ENCODE measurements around the gene SMG6. TPM values are rescaled to one million over a fixed set of nuclear protein-coding genes. Genes with fewer than 3 reads are reported as not detected.

SMG6 gene
- total and polyA plus RNA-seq, 2 of the 8 experiments (the other 6 are each of a cell fraction or from before 2014, with no cell fraction given), result 18.5 to 25.2 TPM

DNA sequence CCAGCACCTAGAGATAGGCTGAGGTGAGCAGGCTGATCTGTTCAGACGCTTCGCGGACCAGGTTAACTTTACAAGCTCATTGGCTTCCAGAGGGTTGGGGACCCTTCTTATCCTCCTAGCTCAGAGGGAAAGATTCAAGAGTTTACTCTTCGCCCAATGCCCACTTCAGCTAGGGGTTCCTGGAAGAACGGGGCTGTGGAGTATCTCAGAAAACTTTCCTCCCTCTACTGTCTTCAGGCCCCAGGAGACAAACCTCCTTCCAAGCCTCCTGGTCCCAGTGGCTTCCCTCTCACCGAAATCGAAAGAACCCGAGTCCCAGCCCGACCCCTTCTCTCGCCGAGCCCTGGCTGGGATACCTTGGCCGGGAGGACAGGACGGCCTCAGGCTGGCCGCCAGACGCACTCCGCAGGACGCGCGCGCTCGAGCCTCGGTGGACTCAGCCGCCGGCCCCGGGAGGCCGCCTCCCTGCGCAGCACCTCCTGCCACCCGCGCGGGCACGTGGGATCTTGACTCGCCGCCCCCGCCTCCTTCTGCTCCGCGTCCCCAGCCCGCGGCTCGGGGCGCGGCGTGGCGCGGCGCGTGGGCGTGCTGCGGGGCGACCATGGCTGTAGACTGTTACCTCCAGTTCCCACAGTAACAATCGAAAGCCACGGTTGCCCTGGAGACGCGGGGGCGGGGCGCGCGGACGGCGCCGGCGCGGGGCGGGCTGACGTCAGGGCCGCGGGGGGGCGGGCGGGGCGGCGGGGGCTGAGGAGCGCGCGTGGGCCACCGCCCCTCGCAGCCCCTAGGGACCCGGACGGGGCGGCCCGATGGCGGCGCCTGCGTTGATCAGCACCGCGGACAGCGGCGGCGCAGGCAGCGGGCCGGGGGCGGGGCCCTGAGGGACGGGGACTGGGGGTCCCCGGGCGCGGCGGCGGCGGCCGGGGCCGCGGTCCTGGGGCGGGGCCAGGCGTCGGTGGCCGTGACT is 254.0 kb downstream of the SMG6 start (continued):
- TF ChIP-seq, protein P1, sequence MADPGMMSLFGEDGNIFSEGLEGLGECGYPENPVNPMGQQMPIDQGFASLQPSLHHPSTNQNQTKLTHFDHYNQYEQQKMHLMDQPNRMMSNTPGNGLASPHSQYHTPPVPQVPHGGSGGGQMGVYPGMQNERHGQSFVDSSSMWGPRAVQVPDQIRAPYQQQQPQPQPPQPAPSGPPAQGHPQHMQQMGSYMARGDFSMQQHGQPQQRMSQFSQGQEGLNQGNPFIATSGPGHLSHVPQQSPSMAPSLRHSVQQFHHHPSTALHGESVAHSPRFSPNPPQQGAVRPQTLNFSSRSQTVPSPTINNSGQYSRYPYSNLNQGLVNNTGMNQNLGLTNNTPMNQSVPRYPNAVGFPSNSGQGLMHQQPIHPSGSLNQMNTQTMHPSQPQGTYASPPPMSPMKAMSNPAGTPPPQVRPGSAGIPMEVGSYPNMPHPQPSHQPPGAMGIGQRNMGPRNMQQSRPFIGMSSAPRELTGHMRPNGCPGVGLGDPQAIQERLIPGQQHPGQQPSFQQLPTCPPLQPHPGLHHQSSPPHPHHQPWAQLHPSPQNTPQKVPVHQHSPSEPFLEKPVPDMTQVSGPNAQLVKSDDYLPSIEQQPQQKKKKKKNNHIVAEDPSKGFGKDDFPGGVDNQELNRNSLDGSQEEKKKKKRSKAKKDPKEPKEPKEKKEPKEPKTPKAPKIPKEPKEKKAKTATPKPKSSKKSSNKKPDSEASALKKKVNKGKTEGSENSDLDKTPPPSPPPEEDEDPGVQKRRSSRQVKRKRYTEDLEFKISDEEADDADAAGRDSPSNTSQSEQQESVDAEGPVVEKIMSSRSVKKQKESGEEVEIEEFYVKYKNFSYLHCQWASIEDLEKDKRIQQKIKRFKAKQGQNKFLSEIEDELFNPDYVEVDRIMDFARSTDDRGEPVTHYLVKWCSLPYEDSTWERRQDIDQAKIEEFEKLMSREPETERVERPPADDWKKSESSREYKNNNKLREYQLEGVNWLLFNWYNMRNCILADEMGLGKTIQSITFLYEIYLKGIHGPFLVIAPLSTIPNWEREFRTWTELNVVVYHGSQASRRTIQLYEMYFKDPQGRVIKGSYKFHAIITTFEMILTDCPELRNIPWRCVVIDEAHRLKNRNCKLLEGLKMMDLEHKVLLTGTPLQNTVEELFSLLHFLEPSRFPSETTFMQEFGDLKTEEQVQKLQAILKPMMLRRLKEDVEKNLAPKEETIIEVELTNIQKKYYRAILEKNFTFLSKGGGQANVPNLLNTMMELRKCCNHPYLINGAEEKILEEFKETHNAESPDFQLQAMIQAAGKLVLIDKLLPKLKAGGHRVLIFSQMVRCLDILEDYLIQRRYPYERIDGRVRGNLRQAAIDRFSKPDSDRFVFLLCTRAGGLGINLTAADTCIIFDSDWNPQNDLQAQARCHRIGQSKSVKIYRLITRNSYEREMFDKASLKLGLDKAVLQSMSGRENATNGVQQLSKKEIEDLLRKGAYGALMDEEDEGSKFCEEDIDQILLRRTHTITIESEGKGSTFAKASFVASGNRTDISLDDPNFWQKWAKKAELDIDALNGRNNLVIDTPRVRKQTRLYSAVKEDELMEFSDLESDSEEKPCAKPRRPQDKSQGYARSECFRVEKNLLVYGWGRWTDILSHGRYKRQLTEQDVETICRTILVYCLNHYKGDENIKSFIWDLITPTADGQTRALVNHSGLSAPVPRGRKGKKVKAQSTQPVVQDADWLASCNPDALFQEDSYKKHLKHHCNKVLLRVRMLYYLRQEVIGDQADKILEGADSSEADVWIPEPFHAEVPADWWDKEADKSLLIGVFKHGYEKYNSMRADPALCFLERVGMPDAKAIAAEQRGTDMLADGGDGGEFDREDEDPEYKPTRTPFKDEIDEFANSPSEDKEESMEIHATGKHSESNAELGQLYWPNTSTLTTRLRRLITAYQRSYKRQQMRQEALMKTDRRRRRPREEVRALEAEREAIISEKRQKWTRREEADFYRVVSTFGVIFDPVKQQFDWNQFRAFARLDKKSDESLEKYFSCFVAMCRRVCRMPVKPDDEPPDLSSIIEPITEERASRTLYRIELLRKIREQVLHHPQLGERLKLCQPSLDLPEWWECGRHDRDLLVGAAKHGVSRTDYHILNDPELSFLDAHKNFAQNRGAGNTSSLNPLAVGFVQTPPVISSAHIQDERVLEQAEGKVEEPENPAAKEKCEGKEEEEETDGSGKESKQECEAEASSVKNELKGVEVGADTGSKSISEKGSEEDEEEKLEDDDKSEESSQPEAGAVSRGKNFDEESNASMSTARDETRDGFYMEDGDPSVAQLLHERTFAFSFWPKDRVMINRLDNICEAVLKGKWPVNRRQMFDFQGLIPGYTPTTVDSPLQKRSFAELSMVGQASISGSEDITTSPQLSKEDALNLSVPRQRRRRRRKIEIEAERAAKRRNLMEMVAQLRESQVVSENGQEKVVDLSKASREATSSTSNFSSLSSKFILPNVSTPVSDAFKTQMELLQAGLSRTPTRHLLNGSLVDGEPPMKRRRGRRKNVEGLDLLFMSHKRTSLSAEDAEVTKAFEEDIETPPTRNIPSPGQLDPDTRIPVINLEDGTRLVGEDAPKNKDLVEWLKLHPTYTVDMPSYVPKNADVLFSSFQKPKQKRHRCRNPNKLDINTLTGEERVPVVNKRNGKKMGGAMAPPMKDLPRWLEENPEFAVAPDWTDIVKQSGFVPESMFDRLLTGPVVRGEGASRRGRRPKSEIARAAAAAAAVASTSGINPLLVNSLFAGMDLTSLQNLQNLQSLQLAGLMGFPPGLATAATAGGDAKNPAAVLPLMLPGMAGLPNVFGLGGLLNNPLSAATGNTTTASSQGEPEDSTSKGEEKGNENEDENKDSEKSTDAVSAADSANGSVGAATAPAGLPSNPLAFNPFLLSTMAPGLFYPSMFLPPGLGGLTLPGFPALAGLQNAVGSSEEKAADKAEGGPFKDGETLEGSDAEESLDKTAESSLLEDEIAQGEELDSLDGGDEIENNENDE (IDR thresholded peaks at IDR 0.05; ENCODE audit: insufficient replicate concordance, low read length), result no peak
- TF ChIP-seq SP4 (IDR thresholded peaks at IDR 0.05; ENCODE audit: low read length) (no peak), BACH1 (IDR thresholded peaks at IDR 0.05; ENCODE audit: low read length) (no peak), POLR2A (IDR thresholded peaks at IDR 0.05; ENCODE audit: control extremely low read depth in 1 of 2, low read depth in 2 of 2, low read length in 2 of 2) (no peak), JUN (IDR thresholded peaks at IDR 0.05; ENCODE audit: low read depth, low read length) (no peak), SP1 (IDR thresholded peaks at IDR 0.05; ENCODE audit: low read depth, low read length) (no peak)
- TF ChIP-seq, protein P2, sequence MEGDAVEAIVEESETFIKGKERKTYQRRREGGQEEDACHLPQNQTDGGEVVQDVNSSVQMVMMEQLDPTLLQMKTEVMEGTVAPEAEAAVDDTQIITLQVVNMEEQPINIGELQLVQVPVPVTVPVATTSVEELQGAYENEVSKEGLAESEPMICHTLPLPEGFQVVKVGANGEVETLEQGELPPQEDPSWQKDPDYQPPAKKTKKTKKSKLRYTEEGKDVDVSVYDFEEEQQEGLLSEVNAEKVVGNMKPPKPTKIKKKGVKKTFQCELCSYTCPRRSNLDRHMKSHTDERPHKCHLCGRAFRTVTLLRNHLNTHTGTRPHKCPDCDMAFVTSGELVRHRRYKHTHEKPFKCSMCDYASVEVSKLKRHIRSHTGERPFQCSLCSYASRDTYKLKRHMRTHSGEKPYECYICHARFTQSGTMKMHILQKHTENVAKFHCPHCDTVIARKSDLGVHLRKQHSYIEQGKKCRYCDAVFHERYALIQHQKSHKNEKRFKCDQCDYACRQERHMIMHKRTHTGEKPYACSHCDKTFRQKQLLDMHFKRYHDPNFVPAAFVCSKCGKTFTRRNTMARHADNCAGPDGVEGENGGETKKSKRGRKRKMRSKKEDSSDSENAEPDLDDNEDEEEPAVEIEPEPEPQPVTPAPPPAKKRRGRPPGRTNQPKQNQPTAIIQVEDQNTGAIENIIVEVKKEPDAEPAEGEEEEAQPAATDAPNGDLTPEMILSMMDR (IDR thresholded peaks at IDR 0.05; ENCODE audit: control extremely low read depth in 1 of 3, insufficient read depth in 1 of 3, low read depth in 1 of 3, low read length in 3 of 3), result no peak
